DOHH2 (cell line): ENCODE measurements around the gene TTBK1.
A peak's percentile ranks its signal among the peaks of the same experiment; 100 is the strongest.

Experiments
- H3F3A ChIP-seq: fragments of 200-600 bp; sonication (generic), shearing (Covaris generic); 2 replicates; pipeline ENCODE4 v1.6.0; 2016; ENCODE audit warnings: antibody characterized with exemption, mild to moderate bottlenecking; ENCODE audit not compliant: control insufficient read depth, insufficient read depth
- H3K27ac ChIP-seq: fragments of 200-600 bp; sonication (generic); 2 replicates; pipeline ENCODE4 v1.5.1; 2014; ENCODE audit warnings: low read depth, mild to moderate bottlenecking, low read length, moderate library complexity
- H3K27me3 ChIP-seq: fragments of 200-600 bp; sonication (generic); 2 replicates; pipeline ENCODE4 v1.6.1; 2014; ENCODE audit warnings: mild to moderate bottlenecking, low read length, mixed read lengths; ENCODE audit not compliant: control insufficient read depth
- H3K36me3 ChIP-seq: fragments of 200-600 bp; sonication (generic); 2 replicates; pipeline ENCODE4 v1.6.1; 2014; ENCODE audit warnings: mild to moderate bottlenecking, low read length, moderate library complexity, mixed read lengths; ENCODE audit not compliant: control insufficient read depth
- H3K4me1 ChIP-seq: fragments of 200-600 bp; sonication (generic); 2 replicates; pipeline ENCODE4 v1.6.1; 2014; ENCODE audit warnings: mild to moderate bottlenecking, low read length, mixed read lengths; ENCODE audit not compliant: control insufficient read depth
- H3K4me2 ChIP-seq: fragments of 200-600 bp; sonication (generic); 2 replicates; pipeline ENCODE4 v1.6.0; 2014; ENCODE audit warnings: mild to moderate bottlenecking, low read length, moderate library complexity
- H3K4me3 ChIP-seq: fragments of 200-600 bp; sonication (generic); 2 replicates; pipeline ENCODE4 v1.5.1; 2014; ENCODE audit warnings: mild to moderate bottlenecking, low read length, mixed read lengths
- H3K79me2 ChIP-seq: fragments of 200-600 bp; sonication (generic); 2 replicates; pipeline ENCODE4 v1.6.1; 2014; ENCODE audit warnings: mild to moderate bottlenecking, low read length, mixed read lengths; ENCODE audit not compliant: control insufficient read depth
- H3K9me2 ChIP-seq: fragments of 200-600 bp; sonication (generic); replicated peaks from 2 replicates; pipeline ENCODE4 v1.6.1; 2014; ENCODE audit warnings: mild to moderate bottlenecking, low read length, mixed read lengths; ENCODE audit not compliant: control insufficient read depth
- H3K9me3 ChIP-seq: fragments of 200-600 bp; sonication (generic); 2 replicates; pipeline ENCODE4 v1.6.1; 2014; ENCODE audit warnings: antibody characterized with exemption, low read length, mixed read lengths; ENCODE audit not compliant: control insufficient read depth, insufficient read depth
- H4K20me1 ChIP-seq: fragments of 200-600 bp; sonication (generic); 2 replicates; pipeline ENCODE4 v1.6.0; 2014; ENCODE audit warnings: low read depth, mild to moderate bottlenecking, antibody characterized with exemption, low read length, moderate library complexity; ENCODE audit not compliant: control insufficient read depth, insufficient read depth
- EZH2phosphoT487 ChIP-seq: fragments of 200-600 bp; sonication (generic); IDR thresholded peaks from 2 replicates; pipeline ENCODE4 v1.6.1; 2017; ENCODE audit warnings: borderline replicate concordance, mild to moderate bottlenecking, antibody characterized with exemption, low read length, moderate library complexity, mixed read lengths
- TF ChIP-seq, protein P1 (sequence below): fragments of 200-600 bp; sonication (generic); IDR thresholded peaks from one replicate; pipeline ENCODE4 v1.5.1; 2014; ENCODE audit warnings: antibody characterized with exemption, mild to moderate bottlenecking, low read depth, low read length; ENCODE audit not compliant: poor library complexity, severe bottlenecking

TTBK1 gene

GRCh38 chr6:43248101-43248500 is 4.8 kb downstream of the TTBK1 start:
- peaks cover 44% of the 10 kb centered on the region for H3K27me3 ChIP-seq
- TF ChIP-seq EZH2phosphoT487, result no peak
- TF ChIP-seq, protein P1, sequence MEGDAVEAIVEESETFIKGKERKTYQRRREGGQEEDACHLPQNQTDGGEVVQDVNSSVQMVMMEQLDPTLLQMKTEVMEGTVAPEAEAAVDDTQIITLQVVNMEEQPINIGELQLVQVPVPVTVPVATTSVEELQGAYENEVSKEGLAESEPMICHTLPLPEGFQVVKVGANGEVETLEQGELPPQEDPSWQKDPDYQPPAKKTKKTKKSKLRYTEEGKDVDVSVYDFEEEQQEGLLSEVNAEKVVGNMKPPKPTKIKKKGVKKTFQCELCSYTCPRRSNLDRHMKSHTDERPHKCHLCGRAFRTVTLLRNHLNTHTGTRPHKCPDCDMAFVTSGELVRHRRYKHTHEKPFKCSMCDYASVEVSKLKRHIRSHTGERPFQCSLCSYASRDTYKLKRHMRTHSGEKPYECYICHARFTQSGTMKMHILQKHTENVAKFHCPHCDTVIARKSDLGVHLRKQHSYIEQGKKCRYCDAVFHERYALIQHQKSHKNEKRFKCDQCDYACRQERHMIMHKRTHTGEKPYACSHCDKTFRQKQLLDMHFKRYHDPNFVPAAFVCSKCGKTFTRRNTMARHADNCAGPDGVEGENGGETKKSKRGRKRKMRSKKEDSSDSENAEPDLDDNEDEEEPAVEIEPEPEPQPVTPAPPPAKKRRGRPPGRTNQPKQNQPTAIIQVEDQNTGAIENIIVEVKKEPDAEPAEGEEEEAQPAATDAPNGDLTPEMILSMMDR, result no peak
- H4K20me1 ChIP-seq, result no peaks in the 10 kb centered on the region
- peaks cover 23% of the 10 kb centered on the region for H3K4me1 ChIP-seq
- H3K9me2 ChIP-seq, result no peaks in the 10 kb centered on the region
- H3K4me3 ChIP-seq, result peak overlapping the region; percentile 90; the same call in 1 of the 2 replicates
- H3F3A ChIP-seq, result no peaks in the 10 kb centered on the region
- H3K4me2 ChIP-seq, result peak overlapping the region; percentile 74
- H3K79me2 ChIP-seq, result no peaks in the 10 kb centered on the region
- no peaks in the 10 kb centered on the region for H3K9me3 ChIP-seq
- no peak overlapping the region for H3K27ac ChIP-seq
- H3K36me3 ChIP-seq, result no peaks in the 10 kb centered on the region

DNA sequence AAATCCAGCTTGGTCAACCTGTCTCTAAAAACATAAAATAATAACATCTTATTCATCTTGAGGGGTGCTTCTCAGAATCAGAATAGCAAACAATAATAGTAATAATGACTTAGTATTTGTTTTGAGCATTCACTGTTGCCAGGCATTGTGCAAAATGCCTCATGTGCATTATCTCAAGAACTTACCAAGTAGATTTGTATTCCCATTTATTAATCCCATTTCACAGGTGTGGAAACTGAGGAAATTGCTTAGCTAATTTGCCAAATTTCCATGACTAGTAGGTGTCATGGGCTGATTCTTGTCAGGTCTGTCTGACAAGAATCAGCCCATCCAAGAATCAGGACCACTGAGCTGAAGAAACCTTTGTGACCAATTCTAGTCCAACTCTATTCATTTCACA is 5.5 kb downstream of the TTBK1 start:
- Histone ChIP-seq H3K4me1 (peaks cover 23% of the 10 kb centered on the region), H3K9me2 (no peaks in the 10 kb centered on the region), H3K79me2 (no peaks in the 10 kb centered on the region), H3K4me2 (no peak overlapping the region), H3K36me3 (no peaks in the 10 kb centered on the region), H3K4me3 (no peak overlapping the region), H3K9me3 (no peaks in the 10 kb centered on the region), H3F3A (no peaks in the 10 kb centered on the region), H3K27ac (no peak overlapping the region), H3K27me3 (peaks cover 43% of the 10 kb centered on the region), H4K20me1 (no peaks in the 10 kb centered on the region)
- no peak for TF ChIP-seq EZH2phosphoT487
- TF ChIP-seq, protein P1, result no peak

GRCh38 chr6:43250992-43251373 is 7.7 kb downstream of the TTBK1 start:
- Histone ChIP-seq H3K79me2 (no peaks in the 10 kb centered on the region), H3K9me3 (no peaks in the 10 kb centered on the region), H3K4me2 (no peak overlapping the region), H3K27me3 (peaks cover 21% of the 10 kb centered on the region), H3K27ac (no peak overlapping the region), H3K9me2 (no peaks in the 10 kb centered on the region), H3K4me1 (peaks cover 20% of the 10 kb centered on the region), H3K4me3 (no peak overlapping the region), H4K20me1 (no peaks in the 10 kb centered on the region), H3K36me3 (no peaks in the 10 kb centered on the region), H3F3A (no peaks in the 10 kb centered on the region)
- no peak for TF ChIP-seq EZH2phosphoT487
- TF ChIP-seq, protein P1, result no peak

DNA sequence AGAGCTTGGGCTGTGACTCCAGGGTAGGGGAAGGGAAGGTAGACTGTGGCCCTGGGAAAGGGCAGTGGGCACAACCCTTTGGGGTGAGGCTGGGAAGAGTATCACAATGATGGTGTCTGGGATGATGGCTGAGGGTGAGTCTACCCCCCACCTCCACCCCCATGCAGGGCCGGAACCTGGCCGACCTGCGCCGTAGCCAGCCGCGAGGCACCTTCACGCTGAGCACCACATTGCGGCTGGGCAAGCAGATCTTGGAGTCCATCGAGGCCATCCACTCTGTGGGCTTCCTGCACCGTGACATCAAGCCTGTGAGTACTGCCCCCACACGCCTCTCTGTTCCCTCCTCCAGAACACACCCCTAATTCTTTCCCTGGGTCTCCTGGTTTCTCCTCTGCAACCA is 10.1 kb downstream of the TTBK1 start:
- Histone ChIP-seq H3K79me2 (no peaks in the 10 kb centered on the region), H3K4me3 (no peak overlapping the region), H3K27me3 (peaks cover 18% of the 10 kb centered on the region), H3F3A (no peaks in the 10 kb centered on the region; the same call in 1 of the 2 replicates), H3K4me2 (no peak overlapping the region), H3K27ac (no peak overlapping the region), H4K20me1 (no peaks in the 10 kb centered on the region), H3K9me2 (no peaks in the 10 kb centered on the region), H3K36me3 (no peaks in the 10 kb centered on the region), H3K9me3 (no peaks in the 10 kb centered on the region), H3K4me1 (peaks cover 12% of the 10 kb centered on the region)
- TF ChIP-seq, protein P1, result no peak
- no peak for TF ChIP-seq EZH2phosphoT487
